Right lobe of liver (tissue), 4 donors: ENCODE results near the gene DYRK1A.

ENCODE experiments used
- CTCF ChIP-seq, 4 donors: fragments of 200-600 bp in 3 of 4; fragments of 450-650 bp in 1 of 4; IDR thresholded peaks; one replicate each; pipeline versions ENCODE4 v1.5.1 to v1.8.0; 2016 to 2022; ENCODE audit warnings: antibody characterized with exemption in 4 of 4, mild to moderate bottlenecking in 2 of 4
- POLR2A ChIP-seq: fragments of 450-650 bp; IDR thresholded peaks from one replicate; pipeline ENCODE4 v1.6.1; 2017; ENCODE audit warnings: antibody characterized with exemption, mild to moderate bottlenecking
- donor health status: DM: no; HTN: no; CAD: no.
- donor health status: DM: no; HTN: no; CAD: no.
- donor health status: DM: no; HTN: yes; CAD: no.

- no peak for TF ChIP-seq CTCF (IDR thresholded peaks at IDR 0.05)
- no peak for TF ChIP-seq POLR2A
Measured at GRCh38 chr21:37430184-37430821, 63.7 kb downstream of the DYRK1A start.
